ENCODE measurements around the gene SNX6. TPM values are rescaled to one million over a fixed set of nuclear protein-coding genes. Genes with fewer than 3 reads are reported as not detected.
"Not testable (repeated sequence)": the region's sequence is repeated elsewhere in the genome, so short reads cannot be mapped to it uniquely, and the experiment has no call there.

SNX6 gene
- total and polyA plus RNA-seq, 10 donors, result 23.0 to 201 (median 86.0) TPM

GRCh38 chr14:34646570-34647255 is 16.8 kb upstream of the SNX6 start:
- Histone ChIP-seq H3K27ac (peak overlapping the region in 2 of 8 donors; percentile 23 to 56), H3K36me3 (no peaks in the 10 kb centered on the region), H3K4me1 (peaks cover 0 to 5% (median 0%) of the 10 kb centered on the region in 6 donors), H3K9me3 (no peaks in the 10 kb centered on the region), H3K4me3 (no peak overlapping the region), H3K27me3 (replicated peaks in 1 of 7) (no peaks in the 10 kb centered on the region)
- 87 to 91% (median 87%) methylated on average over 10 of the region's 10 CpGs for WGBS, 5 donors
- TF ChIP-seq POLR2AphosphoS5 (IDR thresholded peaks at IDR 0.05), result no peak
- intact Hi-C loops (cut with DNase I; ENCODE audit: low total_unique reads), result no loop called here
- DNase-seq, result no peak

- no peak for DNase-seq
Measured at GRCh38 chr14:34643361-34643760, 13.4 kb upstream of the SNX6 start.

DNA sequence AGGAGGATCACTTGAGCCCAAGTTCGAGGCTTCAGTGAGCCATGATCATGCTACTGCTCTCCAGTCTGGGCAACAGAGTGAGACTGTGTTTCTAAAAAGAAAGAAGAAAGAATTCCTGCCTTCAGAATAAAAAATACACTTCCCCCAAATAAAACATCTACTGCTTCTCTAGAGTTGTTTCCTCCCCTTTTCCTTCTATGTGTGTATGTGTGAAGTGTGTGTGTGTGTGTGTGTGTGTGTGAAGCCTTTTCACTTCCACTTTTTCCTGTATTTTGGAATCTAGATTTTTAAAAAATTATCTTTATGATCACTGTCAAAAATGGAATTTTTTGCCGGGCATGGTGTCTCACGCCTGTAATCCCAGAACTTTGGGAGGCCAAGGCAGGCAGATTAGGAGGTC is 12.6 kb upstream of the SNX6 start:
- intact Hi-C loops (cut with DNase I; ENCODE audit: low total_unique reads), result no loop called here
- no peak for DNase-seq
- 74 to 94% (median 80%) methylated on average over 3 of the region's 3 CpGs for WGBS, 5 donors
- H3K4me1 ChIP-seq, result peaks cover 0 to 5% (median 0%) of the 10 kb centered on the region in 6 donors
- H3K9me3 ChIP-seq, result no peaks in the 10 kb centered on the region
- no peaks in the 10 kb centered on the region for H3K36me3 ChIP-seq
- H3K27me3 ChIP-seq (replicated peaks in 1 of 7), result no peaks in the 10 kb centered on the region
- no peak for TF ChIP-seq POLR2AphosphoS5 (IDR thresholded peaks at IDR 0.05)
- no peak for TF ChIP-seq POLR2A (IDR thresholded peaks at IDR 0.05)
- TF ChIP-seq, protein P1, sequence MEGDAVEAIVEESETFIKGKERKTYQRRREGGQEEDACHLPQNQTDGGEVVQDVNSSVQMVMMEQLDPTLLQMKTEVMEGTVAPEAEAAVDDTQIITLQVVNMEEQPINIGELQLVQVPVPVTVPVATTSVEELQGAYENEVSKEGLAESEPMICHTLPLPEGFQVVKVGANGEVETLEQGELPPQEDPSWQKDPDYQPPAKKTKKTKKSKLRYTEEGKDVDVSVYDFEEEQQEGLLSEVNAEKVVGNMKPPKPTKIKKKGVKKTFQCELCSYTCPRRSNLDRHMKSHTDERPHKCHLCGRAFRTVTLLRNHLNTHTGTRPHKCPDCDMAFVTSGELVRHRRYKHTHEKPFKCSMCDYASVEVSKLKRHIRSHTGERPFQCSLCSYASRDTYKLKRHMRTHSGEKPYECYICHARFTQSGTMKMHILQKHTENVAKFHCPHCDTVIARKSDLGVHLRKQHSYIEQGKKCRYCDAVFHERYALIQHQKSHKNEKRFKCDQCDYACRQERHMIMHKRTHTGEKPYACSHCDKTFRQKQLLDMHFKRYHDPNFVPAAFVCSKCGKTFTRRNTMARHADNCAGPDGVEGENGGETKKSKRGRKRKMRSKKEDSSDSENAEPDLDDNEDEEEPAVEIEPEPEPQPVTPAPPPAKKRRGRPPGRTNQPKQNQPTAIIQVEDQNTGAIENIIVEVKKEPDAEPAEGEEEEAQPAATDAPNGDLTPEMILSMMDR (IDR thresholded peaks at IDR 0.05 in 8 of 11, conservative IDR thresholded peaks at IDR 0.05 in 3 of 11), result no peak
- no peak overlapping the region for H3K4me3 ChIP-seq
- no peak overlapping the region for H3K27ac ChIP-seq

More at GRCh38 chr14:34643361-34643760, 13.4 kb upstream of the SNX6 start:
- TF ChIP-seq POLR2A (IDR thresholded peaks at IDR 0.05) (no peak), POLR2AphosphoS5 (IDR thresholded peaks at IDR 0.05) (no peak)
- TF ChIP-seq, protein P1 (IDR thresholded peaks at IDR 0.05 in 8 of 11, conservative IDR thresholded peaks at IDR 0.05 in 3 of 11), result no peak
- peaks cover 0 to 5% (median 0%) of the 10 kb centered on the region in 6 donors for H3K4me1 ChIP-seq
- H3K9me3 ChIP-seq, result no peaks in the 10 kb centered on the region
- no peak overlapping the region for H3K4me3 ChIP-seq
- 80 to 88% (median 83%) methylated on average over 6 of the region's 6 CpGs for WGBS, 5 donors
- H3K27me3 ChIP-seq (replicated peaks in 1 of 7), result no peaks in the 10 kb centered on the region
- no peak overlapping the region for H3K27ac ChIP-seq
- no peaks in the 10 kb centered on the region for H3K36me3 ChIP-seq
- intact Hi-C loops (cut with DNase I; ENCODE audit: low total_unique reads), result no loop called here

DNA sequence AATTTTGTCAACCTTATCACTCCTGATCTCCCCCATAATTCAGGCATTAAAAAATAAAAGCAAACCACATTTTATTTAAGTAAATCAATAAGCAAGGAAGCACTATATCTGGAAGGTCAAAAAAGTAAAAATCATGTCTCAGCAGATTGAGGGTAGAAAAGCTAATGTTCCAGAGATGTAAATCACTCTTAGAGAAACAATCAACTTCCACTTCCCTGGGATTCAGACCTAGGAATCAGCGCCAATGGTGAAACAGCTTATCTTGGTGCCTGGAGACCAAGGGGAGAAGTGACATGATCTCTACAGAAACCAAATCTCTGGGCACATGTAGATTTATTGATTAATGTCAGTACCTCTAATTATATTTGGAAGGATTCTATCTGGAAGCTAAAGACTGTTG is 10.9 kb upstream of the SNX6 start:
- no peaks in the 10 kb centered on the region for H3K4me1 ChIP-seq
- H3K36me3 ChIP-seq, result no peaks in the 10 kb centered on the region
- no peak overlapping the region for H3K27ac ChIP-seq
- intact Hi-C loops (cut with DNase I; ENCODE audit: low total_unique reads), result no loop called here
- H3K9me3 ChIP-seq, result no peaks in the 10 kb centered on the region
- DNase-seq, result no peak
- WGBS, 5 donors, result 67 to 93% (median 83%) methylated on average over 1 of the region's 1 CpG
- no peaks in the 10 kb centered on the region for H3K27me3 ChIP-seq (replicated peaks in 1 of 7)
- H3K4me3 ChIP-seq, result no peak overlapping the region
- TF ChIP-seq POLR2AphosphoS5 (IDR thresholded peaks at IDR 0.05), result no peak
- TF ChIP-seq, protein P1 (IDR thresholded peaks at IDR 0.05 in 8 of 11, conservative IDR thresholded peaks at IDR 0.05 in 3 of 11), result no peak
- TF ChIP-seq POLR2A (IDR thresholded peaks at IDR 0.05), result no peak

- DNase-seq, result not testable (repeated sequence)
- 66 to 91% (median 83%) methylated on average over 9 of the region's 9 CpGs for WGBS, 5 donors
Measured at GRCh38 chr14:34634360-34634771, 4.4 kb upstream of the SNX6 start.

More at GRCh38 chr14:34634360-34634771, 4.4 kb upstream of the SNX6 start:
- peaks cover 0 to 11% (median 6%) of the 10 kb centered on the region in 6 donors for H3K4me1 ChIP-seq
- intact Hi-C loops (cut with DNase I; ENCODE audit: low total_unique reads); H3K27ac ChIP-seq; H3K36me3 ChIP-seq; H3K9me3 ChIP-seq; H3K4me3 ChIP-seq; H3K27me3 ChIP-seq (replicated peaks in 1 of 7): not testable (repeated sequence)
